ENCODE results near the gene GLDC. TPM values are rescaled to one million over a fixed set of nuclear protein-coding genes. Genes with fewer than 3 reads are reported as not detected.
"Not testable (repeated sequence)": the region's sequence is repeated elsewhere in the genome, so short reads cannot be mapped to it uniquely, and the experiment has no call there.

Gene GLDC
- total RNA-seq, 1 donor from 2014 or later = 1.0 TPM

GRCh38 chr9:6656614-6657300 is 11.2 kb upstream of the GLDC start:
- peaks cover 18% of the 10 kb centered on the region for H3K27me3 Mint-ChIP-seq (ENCODE audit: low read depth)
- no peak overlapping the region for H3K4me3 Mint-ChIP-seq (ENCODE audit: low read depth)
- intact Hi-C loops (cut with micrococcal nuclease) = no loop called here
- H3K36me3 Mint-ChIP-seq (ENCODE audit: low read depth) = no peaks in the 10 kb centered on the region
- DNase-seq (ENCODE audit: low spot score) = no peak
- H3K4me1 Mint-ChIP-seq (ENCODE audit: low read depth) = peaks cover 5% of the 10 kb centered on the region
- no peak overlapping the region for H3K27ac Mint-ChIP-seq
- no peaks in the 10 kb centered on the region for H3K9me3 Mint-ChIP-seq

- DNase-seq (ENCODE audit: low spot score) = no peak
- Mint-ChIP-seq H3K27ac (no peak overlapping the region), H3K9me3 (no peaks in the 10 kb centered on the region), H3K4me1 (ENCODE audit: low read depth) (peaks cover 5% of the 10 kb centered on the region), H3K4me3 (ENCODE audit: low read depth) (no peak overlapping the region), H3K36me3 (ENCODE audit: low read depth) (no peaks in the 10 kb centered on the region), H3K27me3 (ENCODE audit: low read depth) (peaks cover 18% of the 10 kb centered on the region)
- intact Hi-C loops (cut with micrococcal nuclease) = no loop called here
Observed at GRCh38 chr9:6655036-6655435, 9.5 kb upstream of the GLDC start.

GRCh38 chr9:6646293-6646636 is 736 bp upstream of the GLDC start:
- peaks cover 61% of the 10 kb centered on the region for H3K27me3 Mint-ChIP-seq (ENCODE audit: low read depth)
- intact Hi-C loops (cut with micrococcal nuclease) = loop anchor here (2.0 kb wide), 1 partner anchor 35 kb away; no protein-coding TSS in a partner anchor
- no peaks in the 10 kb centered on the region for H3K36me3 Mint-ChIP-seq (ENCODE audit: low read depth)
- peaks cover 18% of the 10 kb centered on the region for H3K4me1 Mint-ChIP-seq (ENCODE audit: low read depth)
- H3K4me3 Mint-ChIP-seq (ENCODE audit: low read depth) = peak overlapping the region; percentile 83
- H3K27ac Mint-ChIP-seq = peak overlapping the region; percentile 33
- no peak for DNase-seq (ENCODE audit: low spot score)
- no peaks in the 10 kb centered on the region for H3K9me3 Mint-ChIP-seq

- intact Hi-C loops (cut with micrococcal nuclease); H3K27ac Mint-ChIP-seq; DNase-seq (ENCODE audit: low spot score); H3K9me3 Mint-ChIP-seq; H3K36me3 Mint-ChIP-seq (ENCODE audit: low read depth): not testable (repeated sequence)
- peaks cover 18% of the 10 kb centered on the region for H3K4me1 Mint-ChIP-seq (ENCODE audit: low read depth)
- peak overlapping the region; percentile 62 for H3K4me3 Mint-ChIP-seq (ENCODE audit: low read depth)
- peaks cover 72% of the 10 kb centered on the region for H3K27me3 Mint-ChIP-seq (ENCODE audit: low read depth)
Observed at GRCh38 chr9:6645105-6645354, 499 bp downstream of the GLDC start.

GRCh38 chr9:6644346-6645104 is 1.0 kb downstream of the GLDC start:
- Mint-ChIP-seq H3K36me3 (ENCODE audit: low read depth) (no peaks in the 10 kb centered on the region), H3K4me1 (ENCODE audit: low read depth) (peaks cover 18% of the 10 kb centered on the region), H3K27me3 (ENCODE audit: low read depth) (peaks cover 74% of the 10 kb centered on the region), H3K27ac (no peak overlapping the region), H3K4me3 (ENCODE audit: low read depth) (peak overlapping the region; percentile 62), H3K9me3 (no peaks in the 10 kb centered on the region)
- intact Hi-C loops (cut with micrococcal nuclease) = no loop called here
- no peak for DNase-seq (ENCODE audit: low spot score)

GRCh38 chr9:6641961-6642360 is 3.6 kb downstream of the GLDC start:
- peaks cover 57% of the 10 kb centered on the region for H3K27me3 Mint-ChIP-seq (ENCODE audit: low read depth)
- DNase-seq (ENCODE audit: low spot score) = no peak
- peaks cover 18% of the 10 kb centered on the region for H3K4me1 Mint-ChIP-seq (ENCODE audit: low read depth)
- H3K4me3 Mint-ChIP-seq (ENCODE audit: low read depth) = no peak overlapping the region
- H3K27ac Mint-ChIP-seq = no peak overlapping the region
- H3K9me3 Mint-ChIP-seq = no peaks in the 10 kb centered on the region
- H3K36me3 Mint-ChIP-seq (ENCODE audit: low read depth) = no peaks in the 10 kb centered on the region
- intact Hi-C loops (cut with micrococcal nuclease) = no loop called here

- intact Hi-C loops (cut with micrococcal nuclease) = no loop called here
- H3K36me3 Mint-ChIP-seq (ENCODE audit: low read depth) = no peaks in the 10 kb centered on the region
- H3K27me3 Mint-ChIP-seq (ENCODE audit: low read depth) = peaks cover 54% of the 10 kb centered on the region
- no peak overlapping the region for H3K4me3 Mint-ChIP-seq (ENCODE audit: low read depth)
- DNase-seq (ENCODE audit: low spot score) = no peak
- peaks cover 18% of the 10 kb centered on the region for H3K4me1 Mint-ChIP-seq (ENCODE audit: low read depth)
- H3K9me3 Mint-ChIP-seq = no peaks in the 10 kb centered on the region
- H3K27ac Mint-ChIP-seq = no peak overlapping the region
Observed at GRCh38 chr9:6641561-6641960, 4.0 kb downstream of the GLDC start.

GRCh38 chr9:6641056-6641455 is 4.5 kb downstream of the GLDC start:
- no peak overlapping the region for H3K27ac Mint-ChIP-seq
- peaks cover 49% of the 10 kb centered on the region for H3K27me3 Mint-ChIP-seq (ENCODE audit: low read depth)
- no peaks in the 10 kb centered on the region for H3K9me3 Mint-ChIP-seq
- DNase-seq (ENCODE audit: low spot score) = no peak
- no peak overlapping the region for H3K4me3 Mint-ChIP-seq (ENCODE audit: low read depth)
- H3K4me1 Mint-ChIP-seq (ENCODE audit: low read depth) = peaks cover 14% of the 10 kb centered on the region
- intact Hi-C loops (cut with micrococcal nuclease) = no loop called here
- no peaks in the 10 kb centered on the region for H3K36me3 Mint-ChIP-seq (ENCODE audit: low read depth)

GRCh38 chr9:6640268-6641051 is 5.1 kb downstream of the GLDC start:
- peaks cover 12% of the 10 kb centered on the region for H3K4me1 Mint-ChIP-seq (ENCODE audit: low read depth)
- peaks cover 44% of the 10 kb centered on the region for H3K27me3 Mint-ChIP-seq (ENCODE audit: low read depth)
- no peak overlapping the region for H3K4me3 Mint-ChIP-seq (ENCODE audit: low read depth)
- H3K9me3 Mint-ChIP-seq = no peaks in the 10 kb centered on the region
- intact Hi-C loops (cut with micrococcal nuclease) = no loop called here
- H3K36me3 Mint-ChIP-seq (ENCODE audit: low read depth) = no peaks in the 10 kb centered on the region
- H3K27ac Mint-ChIP-seq = no peak overlapping the region
- no peak for DNase-seq (ENCODE audit: low spot score)

GRCh38 chr9:6639622-6640021 is 5.9 kb downstream of the GLDC start:
- no peaks in the 10 kb centered on the region for H3K36me3 Mint-ChIP-seq (ENCODE audit: low read depth)
- H3K27me3 Mint-ChIP-seq (ENCODE audit: low read depth) = peaks cover 44% of the 10 kb centered on the region
- no peak for DNase-seq (ENCODE audit: low spot score)
- H3K27ac Mint-ChIP-seq = no peak overlapping the region
- no peaks in the 10 kb centered on the region for H3K9me3 Mint-ChIP-seq
- peaks cover 9% of the 10 kb centered on the region for H3K4me1 Mint-ChIP-seq (ENCODE audit: low read depth)
- no peak overlapping the region for H3K4me3 Mint-ChIP-seq (ENCODE audit: low read depth)
- intact Hi-C loops (cut with micrococcal nuclease) = no loop called here

- H3K27ac Mint-ChIP-seq = no peak overlapping the region
- H3K36me3 Mint-ChIP-seq (ENCODE audit: low read depth) = no peaks in the 10 kb centered on the region
- peaks cover 9% of the 10 kb centered on the region for H3K27me3 Mint-ChIP-seq (ENCODE audit: low read depth)
- no peaks in the 10 kb centered on the region for H3K9me3 Mint-ChIP-seq
- H3K4me3 Mint-ChIP-seq (ENCODE audit: low read depth) = no peak overlapping the region
- H3K4me1 Mint-ChIP-seq (ENCODE audit: low read depth) = no peaks in the 10 kb centered on the region
- intact Hi-C loops (cut with micrococcal nuclease) = no loop called here
- DNase-seq (ENCODE audit: low spot score) = no peak
Observed at GRCh38 chr9:6634444-6634843, 11.1 kb downstream of the GLDC start.

- no peak for DNase-seq (ENCODE audit: low spot score)
- no peaks in the 10 kb centered on the region for H3K9me3 Mint-ChIP-seq
- H3K27me3 Mint-ChIP-seq (ENCODE audit: low read depth) = peaks cover 9% of the 10 kb centered on the region
- H3K4me3 Mint-ChIP-seq (ENCODE audit: low read depth) = no peak overlapping the region
- no peaks in the 10 kb centered on the region for H3K4me1 Mint-ChIP-seq (ENCODE audit: low read depth)
- intact Hi-C loops (cut with micrococcal nuclease) = no loop called here
- H3K27ac Mint-ChIP-seq = no peak overlapping the region
- H3K36me3 Mint-ChIP-seq (ENCODE audit: low read depth) = no peaks in the 10 kb centered on the region
Observed at GRCh38 chr9:6633378-6633777, 12.2 kb downstream of the GLDC start.

GRCh38 chr9:6632516-6633183 is 12.9 kb downstream of the GLDC start:
- intact Hi-C loops (cut with micrococcal nuclease) = no loop called here
- no peak overlapping the region for H3K27ac Mint-ChIP-seq
- H3K9me3 Mint-ChIP-seq = no peaks in the 10 kb centered on the region
- no peaks in the 10 kb centered on the region for H3K4me1 Mint-ChIP-seq (ENCODE audit: low read depth)
- H3K27me3 Mint-ChIP-seq (ENCODE audit: low read depth) = peaks cover 10% of the 10 kb centered on the region
- H3K36me3 Mint-ChIP-seq (ENCODE audit: low read depth) = no peaks in the 10 kb centered on the region
- no peak overlapping the region for H3K4me3 Mint-ChIP-seq (ENCODE audit: low read depth)
- DNase-seq (ENCODE audit: low spot score) = no peak

All from activated T-helper 2 cell treated with anti-CD3 and anti-CD28 coated beads, Interferon-gamma antibody, Interleukin-2, Interleukin-4, amounts not matched to agents 10 μg/mL and 5 μg/mL and 100 μg/mL, durations not matched to agents 14 hours and 24 hours and 36 hours (primary cell).